NCI-H2081 (cell line): ENCODE measurements around the gene TMEM191C.
"Not testable (repeated sequence)": the region's sequence is repeated elsewhere in the genome, so short reads cannot be mapped to it uniquely, and the experiment has no call there.

ENCODE experiments used
- DNase-seq, 2 experiments: peaks; one replicate each; lab custom pipeline; 2025; lab: John Stamatoyannopoulos, UW

The TMEM191C gene

DNA sequence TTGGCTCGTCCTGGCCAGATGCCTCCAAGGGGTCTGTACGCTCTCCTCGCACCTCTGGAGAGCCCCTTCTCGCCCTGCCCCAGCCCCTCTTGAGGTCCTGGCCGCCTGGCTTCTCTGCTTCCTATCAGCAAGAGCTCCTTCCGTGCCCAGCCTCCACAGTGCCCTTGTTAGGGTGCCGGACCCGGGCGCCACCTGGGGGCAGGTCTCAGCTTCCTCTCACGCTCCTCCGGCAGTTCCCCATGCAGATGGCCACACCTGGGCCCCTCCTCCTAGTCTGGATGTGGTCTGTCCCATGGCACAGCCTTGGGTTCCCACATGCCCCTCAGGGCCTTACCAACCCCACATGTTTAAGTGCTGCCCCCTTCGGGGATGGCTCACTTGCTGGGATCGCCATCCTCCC, 6.5 kb downstream of the TMEM191C start:
- DNase-seq: not testable (repeated sequence)

DNA sequence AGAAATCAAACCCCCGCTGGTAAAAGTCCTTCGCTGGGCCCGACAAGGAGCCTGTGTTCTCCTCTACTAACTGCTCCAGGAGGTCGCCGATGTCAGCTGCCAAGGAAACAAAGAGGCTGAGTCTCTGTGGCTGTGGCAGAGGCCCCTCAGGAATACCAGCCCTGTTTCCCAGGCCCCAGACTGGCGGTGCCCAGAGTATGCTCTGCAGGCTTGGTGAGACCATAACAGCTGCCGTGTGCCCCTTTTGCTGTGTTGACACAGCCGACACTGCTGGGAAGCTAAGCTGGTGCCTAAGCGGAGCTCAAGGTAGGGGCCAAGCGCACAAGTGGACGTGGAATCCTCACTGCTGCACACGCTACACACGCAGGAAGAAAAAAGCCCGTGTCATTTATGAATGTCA, 16.9 kb downstream of the TMEM191C start:
- not testable (repeated sequence) for DNase-seq

GRCh38 chr22:21487723-21488122, 20.5 kb downstream of the TMEM191C start:
- not testable (repeated sequence) for DNase-seq

GRCh38 chr22:21489149-21489680, 22.0 kb downstream of the TMEM191C start:
- not testable (repeated sequence) for DNase-seq

DNA sequence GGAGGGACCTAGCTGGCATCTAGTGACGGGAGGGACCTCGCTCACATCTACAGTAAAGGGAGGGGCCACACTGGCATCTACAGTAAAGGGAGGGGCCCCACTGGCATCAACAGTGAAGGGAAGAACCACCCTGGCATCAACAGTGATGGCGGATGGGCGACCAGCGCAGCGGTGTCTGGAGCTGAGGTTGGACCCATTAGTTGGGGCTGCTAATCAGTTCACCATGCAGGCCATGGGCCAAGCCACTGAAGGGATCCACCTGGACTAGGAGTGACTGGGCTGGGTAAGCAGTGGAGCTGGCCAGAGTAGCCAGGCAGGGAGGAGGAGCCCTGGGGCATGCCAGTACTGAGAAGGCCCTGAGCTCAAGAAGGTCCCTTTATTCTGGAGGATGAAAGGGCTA, 23.4 kb downstream of the TMEM191C start:
- DNase-seq: not testable (repeated sequence)

DNA sequence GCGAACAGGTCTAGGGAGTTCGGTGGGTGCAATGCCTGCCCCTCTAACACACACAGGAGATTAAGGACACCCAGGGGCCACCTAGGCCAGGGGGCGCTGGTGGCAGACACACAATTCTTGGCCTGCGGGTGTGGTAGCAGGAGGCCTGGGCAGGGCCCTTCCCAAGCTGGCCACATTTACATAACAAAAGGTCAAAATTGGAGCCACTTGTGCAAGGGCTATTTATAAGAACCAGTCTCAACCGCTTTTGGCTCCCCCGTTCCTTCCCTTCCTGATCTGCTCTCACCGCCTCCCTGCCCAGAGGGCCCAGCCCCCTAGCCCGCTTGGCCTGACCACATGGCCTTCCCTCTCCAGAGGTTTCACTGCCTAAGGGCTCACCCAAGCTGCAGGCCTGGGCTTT, 25.1 kb downstream of the TMEM191C start:
- not testable (repeated sequence) for DNase-seq

DNA sequence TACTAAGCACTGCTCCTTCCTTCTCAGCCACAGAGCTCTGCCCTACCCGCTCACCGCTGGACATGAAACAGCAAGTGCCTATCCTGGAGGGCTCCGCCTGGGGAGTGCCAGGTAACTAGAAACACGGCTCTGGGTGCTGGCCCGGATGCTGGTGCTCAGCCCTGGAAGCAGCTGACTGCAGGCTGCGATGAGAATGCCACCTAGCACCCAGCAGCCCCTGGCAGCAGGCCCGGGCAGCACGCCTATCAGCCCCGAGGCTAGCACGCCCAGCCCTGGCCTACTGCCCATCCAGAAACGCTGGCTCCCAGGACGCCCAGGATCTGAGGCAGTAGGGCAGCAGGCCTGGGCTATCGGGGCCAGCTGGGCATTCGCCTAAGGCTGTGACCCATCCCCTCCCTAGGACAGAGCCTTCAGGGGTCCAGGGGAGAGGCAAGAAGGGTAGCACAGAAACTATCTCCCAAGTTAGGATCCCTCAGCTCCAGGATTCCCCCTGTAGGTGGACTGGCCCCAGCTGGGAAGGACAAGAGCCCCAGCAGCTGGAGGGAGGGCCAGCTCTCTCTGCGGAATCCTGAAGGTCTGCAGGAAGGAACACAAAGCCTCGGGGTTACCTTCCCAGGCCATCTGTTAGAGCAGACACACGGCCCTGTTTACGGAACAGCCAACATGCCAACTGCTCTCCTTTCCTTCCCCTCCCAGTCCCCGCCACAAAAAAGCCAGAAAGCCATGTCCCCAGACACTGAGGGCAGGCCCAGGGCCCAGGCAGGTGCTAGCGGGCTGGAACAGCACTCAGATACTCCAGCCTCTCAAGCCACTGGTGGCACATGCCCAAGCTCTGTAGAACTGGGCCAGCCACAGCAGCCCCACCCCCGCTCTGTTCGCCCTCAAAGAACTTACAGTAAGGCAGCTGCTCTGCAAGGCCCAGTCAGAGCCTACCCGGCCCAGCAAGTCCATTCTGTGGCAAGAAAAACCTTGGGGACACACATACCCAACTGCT, 26.9 kb downstream of the TMEM191C start:
- not testable (repeated sequence) for DNase-seq

DNA sequence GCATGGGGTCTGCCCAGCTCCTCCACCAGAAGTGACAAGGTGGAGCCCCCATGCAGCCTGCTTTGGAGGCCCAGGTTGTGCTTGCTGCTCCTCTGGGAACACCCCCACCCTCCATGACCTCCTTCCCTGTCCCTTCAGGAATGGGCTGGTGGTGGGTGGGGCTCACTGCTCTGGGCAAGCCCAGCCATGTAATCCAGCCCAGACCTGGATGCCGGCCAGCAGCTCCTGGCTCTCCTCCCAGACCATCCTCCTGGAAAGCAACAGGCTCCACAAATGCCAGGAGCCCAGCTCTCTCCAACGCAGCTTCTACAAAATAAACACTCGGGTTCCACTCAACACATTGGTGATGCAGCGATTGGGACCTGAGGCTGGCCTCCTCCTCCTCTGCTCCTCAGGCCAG, 30.8 kb downstream of the TMEM191C start:
- not testable (repeated sequence) for DNase-seq

GRCh38 chr22:21498489-21498888, 31.3 kb downstream of the TMEM191C start:
- DNase-seq: not testable (repeated sequence)

GRCh38 chr22:21499623-21500506, 32.7 kb downstream of the TMEM191C start:
- DNase-seq: not testable (repeated sequence)

DNA sequence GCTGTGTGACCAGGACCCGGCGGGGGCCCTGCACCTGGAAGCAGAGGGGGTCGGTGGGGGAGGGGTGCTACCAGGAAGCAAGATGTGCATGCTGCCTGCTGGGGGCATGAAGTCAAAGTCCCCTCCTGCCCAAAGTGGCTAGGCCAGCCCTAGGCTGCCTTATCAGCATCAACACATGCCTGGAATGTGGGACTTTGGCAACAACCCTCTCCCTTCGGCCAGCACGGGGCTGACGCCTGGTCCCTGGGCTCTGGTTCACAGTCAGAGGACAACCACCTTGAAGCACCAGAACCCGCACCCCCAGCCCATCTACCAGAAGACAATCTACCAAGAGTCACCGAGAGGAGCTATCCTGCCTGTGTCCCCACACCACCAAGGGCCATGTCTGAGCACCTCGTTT, 43.2 kb downstream of the TMEM191C start:
- not testable (repeated sequence) for DNase-seq

GRCh38 chr22:21512022-21512421, 44.8 kb downstream of the TMEM191C start:
- DNase-seq: not testable (repeated sequence)

- not testable (repeated sequence) for DNase-seq
Observed at GRCh38 chr22:21514117-21514516, 46.9 kb downstream of the TMEM191C start.

GRCh38 chr22:21515234-21515633, 48.0 kb downstream of the TMEM191C start:
- DNase-seq: not testable (repeated sequence)

DNA sequence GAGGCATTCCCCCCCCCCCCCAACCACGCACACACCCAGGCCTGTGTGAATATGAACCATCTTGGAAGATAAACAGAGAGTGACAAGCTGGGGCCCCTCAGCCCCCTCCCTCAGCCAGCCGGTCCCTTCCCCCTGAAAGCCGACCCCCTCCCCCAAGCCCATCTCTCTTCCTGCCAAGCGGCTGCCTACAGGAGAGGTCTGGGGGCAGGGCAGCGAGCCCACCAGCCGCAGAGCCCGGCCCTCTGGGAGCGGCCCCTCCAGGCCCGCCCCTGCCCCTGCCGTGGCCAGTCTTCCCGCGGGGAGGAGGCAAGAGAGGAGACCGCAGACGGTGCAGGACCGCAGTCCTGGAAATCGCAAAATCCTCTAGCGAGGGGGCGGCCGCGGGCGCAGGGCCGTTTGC, 49.3 kb downstream of the TMEM191C start:
- not testable (repeated sequence) for DNase-seq

GRCh38 chr22:21516970-21517764, 50.0 kb downstream of the TMEM191C start:
- DNase-seq: not testable (repeated sequence)
